Measurements from ENCODE around the gene TMSB4X. TPM values are rescaled to one million over a fixed set of nuclear protein-coding genes. Genes with fewer than 3 reads are reported as not detected.

TMSB4X gene
- total and polyA plus RNA-seq, 2 of the 13 experiments (the other 11 are each of a cell fraction or from before 2014, with no cell fraction given) = 10.5 to 29.6 TPM

DNA sequence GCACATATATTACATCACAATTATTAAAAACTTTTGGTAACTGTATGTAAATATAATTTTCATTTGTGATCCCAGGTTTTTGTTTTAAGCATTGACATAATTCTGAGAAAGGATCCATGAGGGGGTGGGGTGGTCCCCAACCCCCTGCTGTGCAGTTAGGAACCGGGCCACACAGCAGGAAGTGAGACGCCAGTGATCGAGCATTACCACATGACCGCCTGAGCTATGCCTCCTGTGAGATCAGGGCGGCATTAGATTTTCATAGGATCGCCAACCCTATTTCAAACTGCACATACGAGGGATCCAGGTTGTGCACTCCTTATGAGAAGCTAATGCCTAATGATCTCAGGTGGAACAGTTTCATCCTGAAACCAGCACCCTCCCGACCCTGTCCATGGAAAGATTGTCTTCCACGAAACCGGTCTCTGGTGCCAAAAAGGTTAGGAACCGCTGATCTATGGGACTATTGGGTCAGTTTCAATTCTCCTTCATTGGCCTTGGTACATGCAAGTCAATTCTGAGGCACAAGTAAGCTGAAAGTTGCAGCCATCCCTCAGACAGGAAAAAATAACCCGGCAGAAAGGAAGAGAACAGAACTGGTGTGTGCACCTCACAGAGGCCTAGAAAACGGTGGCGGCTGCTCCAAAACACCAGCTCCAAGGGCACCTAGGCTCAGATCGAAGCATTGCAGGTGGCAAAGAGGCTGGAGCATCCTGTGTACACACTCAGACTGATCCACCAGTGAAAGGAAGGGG, 7.0 kb upstream of the TMSB4X start:
- no peak for FAIRE-seq
- intact Hi-C loops (cut with micrococcal nuclease; ENCODE audit: unreplicated experiment) = no loop called here
- DNase-seq (ENCODE audit: low spot score) = no peak
- no peak for ATAC-seq
- H3K4me1 ChIP-seq (ENCODE audit: insufficient read depth, low read length) = no peaks in the 10 kb centered on the region
- in situ Hi-C loops (cut with HindIII; ENCODE audit: extremely low pct_ligation_motif_present, low pct_unique_long_range_greater_than_20kb) = no loop called here
- WGBS (ENCODE audit: low lambda C conversion rate) = 66% methylated on average over 8 of the region's 15 CpGs
- H3K36me3 ChIP-seq (replicated peaks in 1 of 2; ENCODE audit: control insufficient read depth in 1 of 2, insufficient read depth in 2 of 2, low read length in 2 of 2) = no peaks in the 10 kb centered on the region
- no peak overlapping the region for H2AFZ ChIP-seq (ENCODE audit: low read length)
- no peak overlapping the region for H3K4me3 ChIP-seq (replicated peaks in 1 of 3; ENCODE audit: insufficient read depth in 1 of 3, low read depth in 2 of 3, low read length in 3 of 3)
- no peaks in the 10 kb centered on the region for H3K79me2 ChIP-seq (ENCODE audit: insufficient read depth, low read length)
- H3K9me3 ChIP-seq (ENCODE audit: low read length) = no peaks in the 10 kb centered on the region
- H3K9ac ChIP-seq (ENCODE audit: insufficient read depth, low read depth, low read length) = no peak overlapping the region
- H3K4me2 ChIP-seq (ENCODE audit: low read depth, low read length) = no peak overlapping the region
- POLR2A ChIA-PET = no interaction called here
- H4K20me1 ChIP-seq (ENCODE audit: insufficient read depth, low read length) = no peaks in the 10 kb centered on the region
- no peaks in the 10 kb centered on the region; a peak in 1 of 5 replicates for H3K27me3 ChIP-seq (ENCODE audit: control insufficient read depth in 1 of 2, insufficient read depth in 2 of 2, low read length in 2 of 2)
- TF ChIP-seq SRSF1 (optimal IDR thresholded peaks at IDR 0.05; ENCODE audit: low read depth, low read length) (no peak), TP53 (CRISPR knock-in tag; conservative IDR thresholded peaks at IDR 0.05) (no peak), TCF12 (IDR thresholded peaks at IDR 0.05) (no peak), TCF12 (CRISPR knock-in tag; IDR thresholded peaks at IDR 0.05) (no peak), HMGA1 (CRISPR knock-in tag; conservative IDR thresholded peaks at IDR 0.05) (no peak), KLF6 (CRISPR knock-in tag; IDR thresholded peaks at IDR 0.05) (no peak), NFKB2 (CRISPR knock-in tag; IDR thresholded peaks at IDR 0.05; ENCODE audit: borderline replicate concordance) (no peak), CERS6 (CRISPR knock-in tag; IDR thresholded peaks at IDR 0.05) (no peak), KDM5A (IDR thresholded peaks at IDR 0.05; ENCODE audit: borderline replicate concordance, low read length) (no peak), SNRNP70 (IDR thresholded peaks at IDR 0.05; ENCODE audit: low read depth, low read length) (no peak), PLRG1 (conservative IDR thresholded peaks at IDR 0.05) (no peak), FOSL1 (CRISPR knock-in tag; IDR thresholded peaks at IDR 0.05; ENCODE audit: borderline replicate concordance) (no peak), ZNF768 (CRISPR knock-in tag; IDR thresholded peaks at IDR 0.05) (no peak), CENPT (CRISPR knock-in tag; IDR thresholded peaks at IDR 0.05; ENCODE audit: low read depth) (no peak), ZKSCAN8 (CRISPR knock-in tag; IDR thresholded peaks at IDR 0.05; ENCODE audit: borderline replicate concordance) (no peak), HNF4A (CRISPR knock-in tag; IDR thresholded peaks at IDR 0.05) (no peak), ZFP36L2 (CRISPR knock-in tag; IDR thresholded peaks at IDR 0.05) (no peak), EZH2 (conservative IDR thresholded peaks at IDR 0.05; ENCODE audit: low read depth, low read length) (no peak), ZNF577 (CRISPR knock-in tag; IDR thresholded peaks at IDR 0.05; ENCODE audit: borderline replicate concordance, low read depth) (no peak), GLI4 (CRISPR knock-in tag; IDR thresholded peaks at IDR 0.05; ENCODE audit: borderline replicate concordance) (no peak)
- TF ChIP-seq, protein P1, sequence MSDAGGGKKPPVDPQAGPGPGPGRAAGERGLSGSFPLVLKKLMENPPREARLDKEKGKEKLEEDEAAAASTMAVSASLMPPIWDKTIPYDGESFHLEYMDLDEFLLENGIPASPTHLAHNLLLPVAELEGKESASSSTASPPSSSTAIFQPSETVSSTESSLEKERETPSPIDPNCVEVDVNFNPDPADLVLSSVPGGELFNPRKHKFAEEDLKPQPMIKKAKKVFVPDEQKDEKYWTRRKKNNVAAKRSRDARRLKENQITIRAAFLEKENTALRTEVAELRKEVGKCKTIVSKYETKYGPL (CRISPR knock-in tag; IDR thresholded peaks at IDR 0.05) = no peak
- CTCF ChIA-PET (ENCODE audit: low intra/inter-chr PET ratio, low total read pairs) = no interaction called here
- BruUV-seq (replicated peaks) = no TSS peak
- no peak overlapping the region for H3K27ac ChIP-seq (ENCODE audit: extremely low read length, insufficient read depth, low read length)
